Retinal pigment epithelial cell (primary cell): ENCODE measurements around the gene FXYD2.

Experiments used
- DNase-seq: peaks from one replicate; pipeline ENCODE4 v3.0.0-alpha.2; 2010; ENCODE audit warnings: low read depth
- H3K4me3 ChIP-seq: 2 replicates; pipeline ENCODE4 v1.5.1; 2011; ENCODE audit warnings: mild to moderate bottlenecking, low read length, control low read depth, moderate library complexity
- CTCF ChIP-seq: conservative IDR thresholded peaks from 2 replicates; pipeline ENCODE4 v1.5.1; 2011; ENCODE audit warnings: low read depth, low read length, control low read depth, inconsistent platforms

FXYD2 gene

GRCh38 chr11:117806846-117807245, 17.7 kb downstream of the FXYD2 start:
- H3K4me3 ChIP-seq: no peak overlapping the region
- no peak for TF ChIP-seq CTCF
- no peak for DNase-seq

GRCh38 chr11:117805045-117805444, 19.5 kb downstream of the FXYD2 start:
- no peak for TF ChIP-seq CTCF
- no peak for DNase-seq

GRCh38 chr11:117803896-117804295, 20.6 kb downstream of the FXYD2 start:
- TF ChIP-seq CTCF: no peak
- no peak for DNase-seq
- H3K4me3 ChIP-seq: no peak overlapping the region

More at GRCh38 chr11:117805045-117805444, 19.5 kb downstream of the FXYD2 start:
- H3K4me3 ChIP-seq: no peak overlapping the region

- no peak overlapping the region for H3K4me3 ChIP-seq
- DNase-seq: no peak
- TF ChIP-seq CTCF: no peak
These were observed 24.9 kb downstream of the FXYD2 start for GRCh38 chr11:117799634-117800033.

- TF ChIP-seq CTCF: no peak
- DNase-seq: no peak
- no peak within 1 kb of the TSS for H3K4me3 ChIP-seq
These were observed 27.5 kb downstream of the FXYD2 start, which contains the start of gene DSCAML1 for GRCh38 chr11:117796872-117797529. DSCAML1 (minus strand) TSS chr11:117797216; CDS start chr11:117797079, 137 bp downstream.

GRCh38 chr11:117796456-117796871, 28.1 kb downstream of the FXYD2 start:
- TF ChIP-seq CTCF: no peak
- H3K4me3 ChIP-seq: no peak overlapping the region
- DNase-seq: no peak
